ENCODE measurements around the gene CRY2. TPM values are rescaled to one million over a fixed set of nuclear protein-coding genes. Genes with fewer than 3 reads are reported as not detected.

Gene CRY2
- total and polyA plus RNA-seq, 10 of the 15 experiments (the other 5 are each of a cell fraction or from before 2014, with no cell fraction given): 1.2 to 14.7 (median 8.1) TPM

- TF ChIP-seq YBX1 (IDR thresholded peaks at IDR 0.05): no peak
- TF ChIP-seq DPF2 (IDR thresholded peaks at IDR 0.05): no peak; the same call in 1 of the 2 replicates
- no peak for TF ChIP-seq IRF3 (IDR thresholded peaks at IDR 0.05)
- no peak for TF ChIP-seq SMAD1 (IDR thresholded peaks at IDR 0.05; ENCODE audit: low read depth, partially characterized antibody)
- TF ChIP-seq CBFB (IDR thresholded peaks at IDR 0.05; ENCODE audit: low read depth): no peak
- TF ChIP-seq EGR1 (IDR thresholded peaks at IDR 0.05; ENCODE audit: borderline replicate concordance in 1 of 2, low read depth in 2 of 2, low read length in 2 of 2): no peak
- TF ChIP-seq CREM (IDR thresholded peaks at IDR 0.05; ENCODE audit: low read depth): no peak
- peak; percentile 62 for TF ChIP-seq HCFC1 (IDR thresholded peaks at IDR 0.05; ENCODE audit: low read length)
- TF ChIP-seq FOXK2 (IDR thresholded peaks at IDR 0.05): no peak
Measured at GRCh38 chr11:45917623-45918330, 70.5 kb downstream of the CRY2 start, which contains the start of gene PEX16 (continued).

GRCh38 chr11:45918331-45918941, 71.2 kb downstream of the CRY2 start:
- ATAC-seq (peak; percentile 83), FAIRE-seq (peak; percentile 27), DNase-seq (ENCODE audit: low read depth, low spot score) (no peak)
- CTCF ChIA-PET: interaction anchor here (0.5 to 2.4 kb wide), 11 partner anchors 12 to 676 kb away, joined by 3 to 12 read pairs (median 3); no protein-coding TSS in a partner anchor
- peak overlapping the region; percentile 92; the same call in 1 of the 2 replicates for H3K27ac ChIP-seq (ENCODE audit: control insufficient read depth, insufficient read depth)
- WGBS (ENCODE audit: insufficient coverage, insufficient replicate concordance, low lambda C conversion rate, missing lambda C conversion rate): under 1% methylated on average over 38 of the region's 38 CpGs
- peaks cover 18% of the 10 kb centered on the region for H3K4me1 ChIP-seq (ENCODE audit: control insufficient read depth, insufficient read depth, low read length)
- no TSS peak for BruUV-seq (replicated peaks)
- no peaks in the 10 kb centered on the region for H4K20me1 ChIP-seq (ENCODE audit: control insufficient read depth, insufficient read depth)
- peak overlapping the region; percentile 99 for H3K9ac ChIP-seq (ENCODE audit: control insufficient read depth, insufficient read depth, low read length)
- intact Hi-C loops (cut with micrococcal nuclease; ENCODE audit: unreplicated experiment): loop anchor here (1.0 kb wide), 1 partner anchor 12 kb away; no protein-coding TSS in a partner anchor
- peak overlapping the region; percentile 100 for H3K4me2 ChIP-seq (ENCODE audit: control insufficient read depth, insufficient read depth)
- peaks cover 5 to 9% of the 10 kb centered on the region in 2 experiments; a peak in 3 of 4 replicates for H3K27me3 ChIP-seq (replicated peaks in 1 of 2; ENCODE audit: control insufficient read depth in 2 of 2, insufficient read depth in 2 of 2, low read length in 1 of 2)
- H3K36me3 ChIP-seq (ENCODE audit: control insufficient read depth in 2 of 2, insufficient read depth in 2 of 2, low read length in 1 of 2): peaks cover 9 to 13% of the 10 kb centered on the region in 2 experiments
- RAD21 ChIA-PET (ENCODE audit: unreplicated experiment): interaction anchor here (0.6 to 2.8 kb wide), 13 partner anchors 12 to 147 kb away, joined by 3 to 29 read pairs (median 4); partner anchors contain the start of genes CRY2 and SLC35C1
- H2AFZ ChIP-seq (ENCODE audit: control insufficient read depth, low read depth, low read length): peak overlapping the region; percentile 98
- peaks cover 16% of the 10 kb centered on the region for H3K79me2 ChIP-seq (ENCODE audit: control insufficient read depth, insufficient read depth, low read length)
- H3K9me3 ChIP-seq (replicated peaks; ENCODE audit: control insufficient read depth, insufficient read depth, low read length): no peaks in the 10 kb centered on the region; the same call in 2 of the 3 replicates
- peak overlapping the region; percentile 99 for H3K4me3 ChIP-seq
- in situ Hi-C loops (cut with MboI): no loop called here
- SMC1A ChIA-PET (ENCODE audit: uncharacterized antibody, unreplicated experiment): interaction anchor here (0.7 to 2.8 kb wide), 8 partner anchors 12 to 85 kb away, joined by 3 to 31 read pairs (median 4); partner anchors contain the start of gene CRY2
- POLR2A ChIA-PET: interaction anchor here (0.8 to 2.6 kb wide), 10 partner anchors 9 to 109 kb away, joined by 3 to 27 read pairs (median 5); partner anchors contain the start of gene CRY2
- TF ChIP-seq SP1 (IDR thresholded peaks at IDR 0.05; ENCODE audit: low read depth, low read length) (peak; percentile 42), PRDM15 (CRISPR knock-in tag; IDR thresholded peaks at IDR 0.05) (no peak), PBX3 (IDR thresholded peaks at IDR 0.05; ENCODE audit: insufficient replicate concordance, low read depth, low read length) (no peak), IKZF1 (conservative IDR thresholded peaks at IDR 0.05) (peak; percentile 20; the same call in 1 of the 2 replicates), DPF2 (IDR thresholded peaks at IDR 0.05) (peak; percentile 24; the same call in 1 of the 2 replicates), IRF3 (IDR thresholded peaks at IDR 0.05) (no peak), HDAC2 (IDR thresholded peaks at IDR 0.05) (no peak)

All from GM12878 (cell line).